PFSK-1 (cell line): Measurements from ENCODE around the gene ZNF710.

ENCODE experiments used
- FOXP2 ChIP-seq: optimal IDR thresholded peaks from 2 replicates; pipeline ENCODE3; 2011; ENCODE audit warnings: borderline replicate concordance, control low read depth, inconsistent platforms; ENCODE audit not compliant: insufficient read depth; ENCODE audit errors: extremely low read length, extremely low read depth
- POLR2AphosphoS5 ChIP-seq: IDR thresholded peaks from 2 replicates; pipeline ENCODE4 v1.6.1; 2012; ENCODE audit warnings: low read depth, mild to moderate bottlenecking, control low read depth, low read length, moderate library complexity
- REST ChIP-seq, 2 experiments: IDR thresholded peaks; 2 replicates each; pipeline versions ENCODE4 v1.6.1 to v1.8.0; 2011 to 2012; ENCODE audit warnings: low read depth in 2 of 2, low read length in 2 of 2, control low read depth in 1 of 2, inconsistent platforms in 1 of 2, mild to moderate bottlenecking in 1 of 2, moderate library complexity in 1 of 2; ENCODE audit not compliant: insufficient read depth in 1 of 2
- SIN3A ChIP-seq: IDR thresholded peaks from 2 replicates; pipeline ENCODE4 v1.6.1; 2012; ENCODE audit warnings: mild to moderate bottlenecking, low read length, moderate library complexity, borderline replicate concordance; ENCODE audit not compliant: insufficient read depth
- TAF1 ChIP-seq: IDR thresholded peaks from 2 replicates; pipeline ENCODE4 v1.6.1; 2012; ENCODE audit warnings: low read length, control low read depth, borderline replicate concordance; ENCODE audit not compliant: insufficient read depth

ZNF710 gene

GRCh38 chr15:90085565-90085964, 84.4 kb downstream of the ZNF710 start:
- TF ChIP-seq REST (IDR thresholded peaks at IDR 0.05; ENCODE audit: insufficient read depth in 1 of 2, low read depth in 2 of 2, low read length in 2 of 2): no peak
- no peak for TF ChIP-seq SIN3A
- no peak for TF ChIP-seq POLR2AphosphoS5
- no peak for TF ChIP-seq FOXP2
- TF ChIP-seq TAF1: no peak

- TF ChIP-seq REST (IDR thresholded peaks at IDR 0.05; ENCODE audit: insufficient read depth in 1 of 2, low read depth in 2 of 2, low read length in 2 of 2) (no peak), SIN3A (no peak), TAF1 (no peak), FOXP2 (no peak), POLR2AphosphoS5 (no peak)
Measured at GRCh38 chr15:90086868-90087268, 85.7 kb downstream of the ZNF710 start.

- TF ChIP-seq POLR2AphosphoS5 (no peak), SIN3A (no peak), FOXP2 (no peak), REST (IDR thresholded peaks at IDR 0.05; ENCODE audit: insufficient read depth in 1 of 2, low read depth in 2 of 2, low read length in 2 of 2) (no peak), TAF1 (no peak)
Measured at GRCh38 chr15:90087454-90088154, 86.5 kb downstream of the ZNF710 start.

- TF ChIP-seq SIN3A (no peak), TAF1 (no peak), POLR2AphosphoS5 (no peak)
Measured at GRCh38 chr15:90090226-90090848, 89.2 kb downstream of the ZNF710 start.

GRCh38 chr15:90091156-90091931, 90.2 kb downstream of the ZNF710 start:
- no peak for TF ChIP-seq POLR2AphosphoS5
- TF ChIP-seq REST (IDR thresholded peaks at IDR 0.05; ENCODE audit: insufficient read depth in 1 of 2, low read depth in 2 of 2, low read length in 2 of 2): no peak
- no peak for TF ChIP-seq FOXP2
- TF ChIP-seq SIN3A: no peak
- no peak for TF ChIP-seq TAF1
